K562 (cell line): Measurements from ENCODE around the gene BCL11A. TPM values are rescaled to one million over a fixed set of nuclear protein-coding genes. Genes with fewer than 3 reads are reported as not detected.

Source experiments
- ATAC-seq: fragments of 200-7000 bp; cut with Tn5 transposase; 3 replicates; pipeline ENCODE4 v1.9.1; 2020; ENCODE audit warnings: moderate library complexity
- BruUV-seq: library from RNA; stranded (reverse); fragments of 400-500 nt; replicated peaks from 2 replicates; lab custom pipeline; 2021; lab: Mats Ljungman, UMichigan
- CTCF ChIA-PET: fragments of 300-600 bp; formaldehyde crosslinking; extraction: SDS; loops from one replicate; lab custom pipeline; 2021; ENCODE audit warnings: low intra/inter-chr PET ratio; lab: Yijun Ruan, JAX
- POLR2A ChIA-PET: fragments of 300-600, 350-650 bp; sonication (Branson Sonifier 250); formaldehyde crosslinking; extraction: SDS; loops from one replicate; lab custom pipeline; 2021; ENCODE audit warnings: antibody characterized with exemption, inconsistent platforms; lab: Yijun Ruan, JAX
- DNase-seq, 4 experiments: peaks; one replicate each; pipeline versions ENCODE4 v3.0.0 to v3.0.0-alpha.2; 2011 to 2018; ENCODE audit warnings: low spot score in 3 of 4, mixed read lengths in 3 of 4; ENCODE audit errors: extremely low read depth in 1 of 4
- FAIRE-seq: peaks from 2 replicates; lab custom pipeline; 2011; peaks lifted over from hg19 to GRCh38; lab: Jason Lieb, UNC
- H2AFZ ChIP-seq: 2 replicates; pipeline ENCODE4 v1.6.0; 2011; ENCODE audit warnings: low read depth, low read length, control low read depth, inconsistent platforms
- H3K27ac ChIP-seq: fragments of 200-600 bp; 3 replicates; pipeline ENCODE4 v1.8.0; 2011; ENCODE audit warnings: low read depth, mild to moderate bottlenecking, control low read depth, inconsistent platforms, low read length, moderate library complexity, mixed read lengths; ENCODE audit errors: extremely low read depth
- H3K27me3 ChIP-seq, 2 experiments: fragments of 300-600 bp in 1 of 2; 2 replicates in 1 of 2; 3 replicates in 1 of 2; pipeline versions ENCODE4 v1.6.0 to v1.8.0; 2011; ENCODE audit warnings: inconsistent platforms in 2 of 2, low read length in 2 of 2, mild to moderate bottlenecking in 1 of 2, mixed read lengths in 1 of 2, moderate library complexity in 1 of 2; ENCODE audit not compliant: control insufficient read depth in 2 of 2, insufficient read depth in 2 of 2
- H3K36me3 ChIP-seq: fragments of 300-600 bp; 3 replicates; pipeline ENCODE4 v1.8.0; 2011; ENCODE audit warnings: mild to moderate bottlenecking, low read length, inconsistent platforms; ENCODE audit not compliant: control insufficient read depth, insufficient read depth
- H3K4me1 ChIP-seq, 2 experiments: fragments of 200-600 bp in 1 of 2; replicated peaks in 1 of 2; 2 replicates in 1 of 2; 3 replicates in 1 of 2; pipeline versions ENCODE4 v1.5.1 to v1.8.0; 2011; ENCODE audit warnings: inconsistent platforms in 2 of 2, low read length in 2 of 2, mild to moderate bottlenecking in 1 of 2, mixed read lengths in 1 of 2, moderate library complexity in 1 of 2; ENCODE audit not compliant: control insufficient read depth in 2 of 2, insufficient read depth in 2 of 2
- H3K4me2 ChIP-seq: 2 replicates; pipeline ENCODE4 v1.6.1; 2011; ENCODE audit warnings: low read length, control low read depth, inconsistent platforms, mixed read lengths; ENCODE audit not compliant: insufficient read depth
- H3K4me3 ChIP-seq: fragments of 200-600 bp; sonication (generic), shearing (Covaris generic); 2 replicates; pipeline ENCODE4 v1.5.1; 2016; ENCODE audit warnings: control low read depth, inconsistent platforms
- H3K79me2 ChIP-seq: fragments of 200-600 bp; 3 replicates; pipeline ENCODE4 v1.8.0; 2011; ENCODE audit warnings: low read length, inconsistent platforms; ENCODE audit not compliant: control insufficient read depth, insufficient read depth
- H3K9ac ChIP-seq, 2 experiments: 2 replicates each; pipeline versions ENCODE4 v1.6.0 to v1.6.1; 2011; ENCODE audit warnings: low read depth in 2 of 2, low read length in 2 of 2, control low read depth in 1 of 2, inconsistent platforms in 1 of 2, mild to moderate bottlenecking in 1 of 2, mixed read lengths in 1 of 2; ENCODE audit not compliant: insufficient read depth in 1 of 2
- H3K9me1 ChIP-seq: one replicate; pipeline ENCODE4 v1.6.0; 2011; ENCODE audit warnings: inconsistent platforms, mild to moderate bottlenecking, low read length, moderate library complexity; ENCODE audit not compliant: control insufficient read depth, insufficient read depth
- H3K9me3 ChIP-seq: replicated peaks from 2 replicates; pipeline ENCODE4 v1.5.1; 2011; ENCODE audit warnings: low read depth, low read length, inconsistent platforms; ENCODE audit not compliant: control insufficient read depth, insufficient read depth
- H4K20me1 ChIP-seq: replicated peaks from 2 replicates; pipeline ENCODE4 v1.6.1; 2011; ENCODE audit warnings: low read length, inconsistent platforms, mixed read lengths; ENCODE audit not compliant: control insufficient read depth, insufficient read depth
- CHD1 ChIP-seq: fragments of 200-600 bp; sonication (generic); IDR thresholded peaks from one replicate; pipeline ENCODE4 v1.6.1; 2012; ENCODE audit warnings: mild to moderate bottlenecking, moderate library complexity, low read length, inconsistent platforms
- HLTF ChIP-seq: fragments of 450-650 bp; IDR thresholded peaks from 2 replicates; pipeline ENCODE4 v1.6.1; 2016
- HNRNPUL1 ChIP-seq: fragments of 200-400 bp; formaldehyde crosslinking; IDR thresholded peaks from 2 replicates; pipeline ENCODE4 v1.6.1; 2017; ENCODE audit warnings: low read length
- PKNOX1 ChIP-seq: fragments of 450-650 bp; IDR thresholded peaks from 2 replicates; pipeline ENCODE4 v1.6.1; 2016
- ZNF780A ChIP-seq: fragments of 250-450 bp; sonication (Bioruptor Pico); IDR thresholded peaks from 2 replicates; pipeline ENCODE4 v1.5.0; 2021; ENCODE audit warnings: mild to moderate bottlenecking
- WGBS: fragments of 100-300 bp; shearing (Covaris generic); methylation state at CpG from one replicate; pipeline ENCODE4 v1.1.6; 2016; ENCODE audit warnings: low coverage, mixed read lengths; ENCODE audit not compliant: insufficient coverage; ENCODE audit errors: missing lambda C conversion rate; 5-methylcytosine and 5-hydroxymethylcytosine counted together
- in situ Hi-C: fragments of 300-500 bp; cut with MboI; formaldehyde crosslinking; loops from 4 replicates; pipeline ENCODE4 v1.15.0; 2018; ENCODE audit warnings: inconsistent platforms, mixed read lengths
- intact Hi-C: fragments of 100-400 bp; cut with micrococcal nuclease; formaldehyde crosslinking; loops from 2 replicates; pipeline ENCODE4 v1.14.2; 2022
- polyA plus RNA-seq, 8 experiments: library from polyadenylated mRNA; depleted of rRNA in 4 of 8; stranded (reverse) in 5 of 8; unstranded in 3 of 8; fragments of >200 nt; fragmentation: Nextera tagmentation in 2 of 8; fragmentation: Illumina TruSeq in 1 of 8; extraction: Ambion mirVana in 2 of 8; extraction: Trizol in 1 of 8; gene quantifications; 2 replicates each; pipeline versions ENCODE4 v1.2.1 to v1.2.3, GENCODE V29; 2011 to 2014; ENCODE audit warnings: inconsistent platforms in 1 of 8, missing spikeins in 1 of 8
- total RNA-seq, 7 experiments: library from RNA; depleted of rRNA in 6 of 7; stranded (reverse); fragments of >200 nt in 6 of 7; fragmentation: Illumina TruSeq in 2 of 7; extraction: Trizol in 2 of 7; gene quantifications; 2 replicates each; pipeline versions ENCODE4 v1.2.1 to v1.2.3, GENCODE V29; 2011 to 2021; ENCODE audit warnings: low replicate concordance in 1 of 7

The BCL11A gene
- total and polyA plus RNA-seq, 9 of the 15 experiments (the other 6 are each of a cell fraction or from before 2014, with no cell fraction given) = 0.13 TPM; not detected in 8

GRCh38 chr2:60529136-60529784 lies 24.2 kb downstream of the BCL11A start:
- TF ChIP-seq HNRNPUL1 = no peak
- TF ChIP-seq ZNF780A (CRISPR knock-in tag) = no peak
- TF ChIP-seq CHD1 = no peak
- TF ChIP-seq HLTF = no peak
- TF ChIP-seq PKNOX1 = no peak
- Histone ChIP-seq H3K4me1 (no peaks in the 10 kb centered on the region), H3K27ac (no peak overlapping the region), H3K9ac (no peak overlapping the region), H3K9me1 (no peaks in the 10 kb centered on the region), H3K36me3 (no peaks in the 10 kb centered on the region), H4K20me1 (no peaks in the 10 kb centered on the region), H3K4me2 (no peak overlapping the region), H3K9me3 (no peaks in the 10 kb centered on the region), H2AFZ (no peak overlapping the region), H3K4me3 (no peak overlapping the region), H3K79me2 (no peaks in the 10 kb centered on the region), H3K27me3 (peaks cover 6 to 34% of the 10 kb centered on the region in 2 experiments; a peak in 3 of 5 replicates)
- BruUV-seq = no TSS peak
- ChIA-PET CTCF (no interaction called here), POLR2A (interaction anchor here (0.8 kb wide), 1 partner anchor 16 kb away, joined by 3 read pairs; no protein-coding TSS in a partner anchor)
- ATAC-seq (no peak), FAIRE-seq (no peak), DNase-seq (no peak)
- in situ Hi-C loops = no loop called here
- intact Hi-C loops = no loop called here
- 2% methylated on average over 8 of the region's 8 CpGs for WGBS
